Liver (tissue), 9 donors: ENCODE results near the gene ZNF20. TPM values are rescaled to one million over a fixed set of nuclear protein-coding genes. Genes with fewer than 3 reads are reported as not detected.

Source experiments
- DNase-seq: peaks from one replicate; pipeline ENCODE4 v3.0.0-alpha.2; 2017; ENCODE audit warnings: low spot score
- H3K27ac ChIP-seq, 2 donors: one replicate each; pipeline ENCODE4 v1.7.0; 2013; ENCODE audit warnings: inconsistent platforms in 2 of 2, low read length in 2 of 2, control low read depth in 1 of 2, low read depth in 1 of 2, mild to moderate bottlenecking in 1 of 2
- H3K27me3 ChIP-seq, 4 donors: one replicate each; pipeline versions ENCODE4 v1.6.1 to v1.7.0; 2013; ENCODE audit warnings: low read length in 3 of 4, inconsistent platforms in 1 of 4, mild to moderate bottlenecking in 1 of 4, moderate library complexity in 1 of 4; ENCODE audit not compliant: control insufficient read depth in 4 of 4, insufficient read depth in 4 of 4
- H3K36me3 ChIP-seq, 4 donors: one replicate each; pipeline versions ENCODE4 v1.6.1 to v1.7.0; 2013; ENCODE audit warnings: low read length in 3 of 4, mild to moderate bottlenecking in 3 of 4, low read depth in 1 of 4, moderate library complexity in 1 of 4; ENCODE audit not compliant: control insufficient read depth in 4 of 4, insufficient read depth in 3 of 4
- H3K4me1 ChIP-seq, 4 donors: one replicate each; pipeline versions ENCODE4 v1.6.1 to v1.7.0; 2013; ENCODE audit warnings: low read length in 3 of 4, mild to moderate bottlenecking in 3 of 4, moderate library complexity in 1 of 4; ENCODE audit not compliant: control insufficient read depth in 4 of 4, insufficient read depth in 4 of 4
- H3K4me3 ChIP-seq, 3 donors: one replicate each; pipeline versions ENCODE4 v1.6.1 to v1.7.0; 2013; ENCODE audit warnings: low read length in 3 of 3, control low read depth in 1 of 3, low read depth in 1 of 3, mild to moderate bottlenecking in 1 of 3
- H3K9ac ChIP-seq, 2 donors: one replicate each; pipeline ENCODE4 v1.7.0; 2013; ENCODE audit warnings: low read length in 2 of 2, mild to moderate bottlenecking in 2 of 2, moderate library complexity in 2 of 2, control low read depth in 1 of 2, low read depth in 1 of 2
- H3K9me3 ChIP-seq, 4 donors: one replicate each; pipeline versions ENCODE4 v1.6.1 to v1.7.0; 2013; ENCODE audit warnings: low read length in 3 of 4; ENCODE audit not compliant: control insufficient read depth in 4 of 4
- EGR1 ChIP-seq, 2 donors: IDR thresholded peaks; 2 replicates each; pipeline ENCODE4 v1.6.1; 2016 to 2018; ENCODE audit warnings: antibody characterized with exemption in 2 of 2, low read depth in 2 of 2
- FOXA1 ChIP-seq: IDR thresholded peaks from 2 replicates; pipeline ENCODE4 v1.6.1; 2016; ENCODE audit warnings: antibody characterized with exemption
- FOXA2 ChIP-seq: IDR thresholded peaks from 2 replicates; pipeline ENCODE4 v1.6.1; 2016; ENCODE audit warnings: antibody characterized with exemption
- GABPA ChIP-seq, 2 donors: IDR thresholded peaks in 1 of 2; conservative IDR thresholded peaks in 1 of 2; 2 replicates each; pipeline ENCODE4 v1.6.1; 2016; ENCODE audit warnings: antibody characterized with exemption in 2 of 2, mild to moderate bottlenecking in 1 of 2, moderate library complexity in 1 of 2
- HNF4A ChIP-seq, 2 donors: conservative IDR thresholded peaks; 2 replicates each; pipeline ENCODE4 v1.6.1; 2016; ENCODE audit warnings: antibody characterized with exemption in 2 of 2, mild to moderate bottlenecking in 2 of 2
- HNF4G ChIP-seq: IDR thresholded peaks from 2 replicates; pipeline ENCODE4 v1.6.1; 2016; ENCODE audit warnings: antibody characterized with exemption
- JUND ChIP-seq, 2 donors: IDR thresholded peaks; 2 replicates each; pipeline ENCODE4 v1.6.1; 2016; ENCODE audit warnings: antibody characterized with exemption in 2 of 2
- RAD21 ChIP-seq, 2 donors: IDR thresholded peaks; 2 replicates each; pipeline ENCODE4 v1.6.1; 2016; ENCODE audit warnings: antibody characterized with exemption in 2 of 2, mild to moderate bottlenecking in 2 of 2
- YY1 ChIP-seq: IDR thresholded peaks from 2 replicates; pipeline ENCODE4 v1.6.1; 2016; ENCODE audit warnings: antibody characterized with exemption, mild to moderate bottlenecking
- WGBS: extraction: QIAGEN DNeasy Blood & Tissue Kit; methylation state at CpG from one replicate; pipeline ENCODE4 v1.1.7; 2013; 5-methylcytosine and 5-hydroxymethylcytosine counted together
- polyA plus RNA-seq, 2 donors: library from polyadenylated mRNA; stranded (reverse) in 1 of 2; unstranded in 1 of 2; fragments of 200-250 nt in 1 of 2; fragments of >200 nt in 1 of 2; fragmentation: Nextera tagmentation in 1 of 2; extraction: Ambion mirVana in 1 of 2; gene quantifications; one replicate each; pipeline versions ENCODE4 v1.2.1 to v1.2.3, GENCODE V29; 2013 to 2015
- total RNA-seq, 2 donors: library from RNA; depleted of rRNA; stranded (reverse); fragments of >200 nt; gene quantifications; one replicate each; pipeline ENCODE4 v1.2.3, GENCODE V29; 2014
- TF ChIP-seq, protein P1 (sequence below): IDR thresholded peaks from 2 replicates; pipeline ENCODE4 v1.6.1; 2016; ENCODE audit warnings: antibody characterized with exemption, mild to moderate bottlenecking
- TF ChIP-seq, protein P2 (sequence below): fragments of 150-350 bp; IDR thresholded peaks from 2 replicates; pipeline ENCODE4 v1.5.1; 2017; ENCODE audit warnings: improper control_type of control experiment, low read depth, low read length; ENCODE audit not compliant: missing input control
- TF ChIP-seq, protein P3 (sequence below): IDR thresholded peaks from 2 replicates; pipeline ENCODE4 v1.6.1; 2016; ENCODE audit warnings: antibody characterized with exemption
- donor health status: healthy.
- donor health status: healthy.
- donor health status: healthy.
- donor health status: healthy.
- donor health status: healthy.

The ZNF20 gene
- total and polyA plus RNA-seq, 4 donors, result 0.13 to 1.8 (median 1.1) TPM

DNA sequence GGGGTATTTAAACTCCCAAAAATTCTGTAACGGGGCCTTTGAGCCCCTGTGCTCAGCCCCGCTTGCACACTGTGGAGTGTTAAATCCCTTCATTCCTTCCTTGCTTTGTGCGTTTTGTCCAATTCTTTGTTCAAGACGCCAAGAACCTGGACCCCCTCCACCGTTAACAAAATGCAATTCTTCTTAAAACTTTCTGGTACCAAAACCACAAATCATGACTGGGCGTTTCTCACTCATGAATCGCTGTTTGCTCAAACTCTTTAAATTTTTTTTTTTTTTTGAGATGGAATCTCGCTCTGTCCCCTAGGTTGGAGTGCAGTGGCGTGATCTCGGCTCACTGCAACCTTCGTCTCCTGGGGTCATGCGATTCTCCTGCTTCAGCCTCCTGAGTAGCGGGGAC is 881 bp downstream of the ZNF20 start:
- Histone ChIP-seq H3K9me3 (peaks cover 2 to 9% (median 4%) of the 10 kb centered on the region in 4 donors), H3K9ac (peak overlapping the region in 1 of 2 donors; percentile 83), H3K27ac (no peak overlapping the region), H3K27me3 (no peaks in the 10 kb centered on the region), H3K4me1 (peaks cover 4 to 16% (median 13%) of the 10 kb centered on the region in 4 donors), H3K36me3 (peaks cover 3 to 21% (median 16%) of the 10 kb centered on the region in 4 donors), H3K4me3 (peak overlapping the region in 2 of 3 donors; percentile 73 to 92)
- WGBS, result 43% methylated on average over 13 of the region's 13 CpGs
- TF ChIP-seq HNF4G, result no peak
- no peak for TF ChIP-seq JUND (IDR thresholded peaks at IDR 0.05)
- TF ChIP-seq EGR1 (IDR thresholded peaks at IDR 0.05; ENCODE audit: low read depth in 2 of 2), result no peak
- TF ChIP-seq, protein P1, sequence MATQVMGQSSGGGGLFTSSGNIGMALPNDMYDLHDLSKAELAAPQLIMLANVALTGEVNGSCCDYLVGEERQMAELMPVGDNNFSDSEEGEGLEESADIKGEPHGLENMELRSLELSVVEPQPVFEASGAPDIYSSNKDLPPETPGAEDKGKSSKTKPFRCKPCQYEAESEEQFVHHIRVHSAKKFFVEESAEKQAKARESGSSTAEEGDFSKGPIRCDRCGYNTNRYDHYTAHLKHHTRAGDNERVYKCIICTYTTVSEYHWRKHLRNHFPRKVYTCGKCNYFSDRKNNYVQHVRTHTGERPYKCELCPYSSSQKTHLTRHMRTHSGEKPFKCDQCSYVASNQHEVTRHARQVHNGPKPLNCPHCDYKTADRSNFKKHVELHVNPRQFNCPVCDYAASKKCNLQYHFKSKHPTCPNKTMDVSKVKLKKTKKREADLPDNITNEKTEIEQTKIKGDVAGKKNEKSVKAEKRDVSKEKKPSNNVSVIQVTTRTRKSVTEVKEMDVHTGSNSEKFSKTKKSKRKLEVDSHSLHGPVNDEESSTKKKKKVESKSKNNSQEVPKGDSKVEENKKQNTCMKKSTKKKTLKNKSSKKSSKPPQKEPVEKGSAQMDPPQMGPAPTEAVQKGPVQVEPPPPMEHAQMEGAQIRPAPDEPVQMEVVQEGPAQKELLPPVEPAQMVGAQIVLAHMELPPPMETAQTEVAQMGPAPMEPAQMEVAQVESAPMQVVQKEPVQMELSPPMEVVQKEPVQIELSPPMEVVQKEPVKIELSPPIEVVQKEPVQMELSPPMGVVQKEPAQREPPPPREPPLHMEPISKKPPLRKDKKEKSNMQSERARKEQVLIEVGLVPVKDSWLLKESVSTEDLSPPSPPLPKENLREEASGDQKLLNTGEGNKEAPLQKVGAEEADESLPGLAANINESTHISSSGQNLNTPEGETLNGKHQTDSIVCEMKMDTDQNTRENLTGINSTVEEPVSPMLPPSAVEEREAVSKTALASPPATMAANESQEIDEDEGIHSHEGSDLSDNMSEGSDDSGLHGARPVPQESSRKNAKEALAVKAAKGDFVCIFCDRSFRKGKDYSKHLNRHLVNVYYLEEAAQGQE, result no peak
- TF ChIP-seq, protein P2, sequence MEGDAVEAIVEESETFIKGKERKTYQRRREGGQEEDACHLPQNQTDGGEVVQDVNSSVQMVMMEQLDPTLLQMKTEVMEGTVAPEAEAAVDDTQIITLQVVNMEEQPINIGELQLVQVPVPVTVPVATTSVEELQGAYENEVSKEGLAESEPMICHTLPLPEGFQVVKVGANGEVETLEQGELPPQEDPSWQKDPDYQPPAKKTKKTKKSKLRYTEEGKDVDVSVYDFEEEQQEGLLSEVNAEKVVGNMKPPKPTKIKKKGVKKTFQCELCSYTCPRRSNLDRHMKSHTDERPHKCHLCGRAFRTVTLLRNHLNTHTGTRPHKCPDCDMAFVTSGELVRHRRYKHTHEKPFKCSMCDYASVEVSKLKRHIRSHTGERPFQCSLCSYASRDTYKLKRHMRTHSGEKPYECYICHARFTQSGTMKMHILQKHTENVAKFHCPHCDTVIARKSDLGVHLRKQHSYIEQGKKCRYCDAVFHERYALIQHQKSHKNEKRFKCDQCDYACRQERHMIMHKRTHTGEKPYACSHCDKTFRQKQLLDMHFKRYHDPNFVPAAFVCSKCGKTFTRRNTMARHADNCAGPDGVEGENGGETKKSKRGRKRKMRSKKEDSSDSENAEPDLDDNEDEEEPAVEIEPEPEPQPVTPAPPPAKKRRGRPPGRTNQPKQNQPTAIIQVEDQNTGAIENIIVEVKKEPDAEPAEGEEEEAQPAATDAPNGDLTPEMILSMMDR, result no peak
- TF ChIP-seq, protein P3, sequence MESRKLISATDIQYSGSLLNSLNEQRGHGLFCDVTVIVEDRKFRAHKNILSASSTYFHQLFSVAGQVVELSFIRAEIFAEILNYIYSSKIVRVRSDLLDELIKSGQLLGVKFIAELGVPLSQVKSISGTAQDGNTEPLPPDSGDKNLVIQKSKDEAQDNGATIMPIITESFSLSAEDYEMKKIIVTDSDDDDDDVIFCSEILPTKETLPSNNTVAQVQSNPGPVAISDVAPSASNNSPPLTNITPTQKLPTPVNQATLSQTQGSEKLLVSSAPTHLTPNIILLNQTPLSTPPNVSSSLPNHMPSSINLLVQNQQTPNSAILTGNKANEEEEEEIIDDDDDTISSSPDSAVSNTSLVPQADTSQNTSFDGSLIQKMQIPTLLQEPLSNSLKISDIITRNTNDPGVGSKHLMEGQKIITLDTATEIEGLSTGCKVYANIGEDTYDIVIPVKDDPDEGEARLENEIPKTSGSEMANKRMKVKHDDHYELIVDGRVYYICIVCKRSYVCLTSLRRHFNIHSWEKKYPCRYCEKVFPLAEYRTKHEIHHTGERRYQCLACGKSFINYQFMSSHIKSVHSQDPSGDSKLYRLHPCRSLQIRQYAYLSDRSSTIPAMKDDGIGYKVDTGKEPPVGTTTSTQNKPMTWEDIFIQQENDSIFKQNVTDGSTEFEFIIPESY, result no peak
- TF ChIP-seq FOXA2, result no peak
- TF ChIP-seq YY1, result no peak
- DNase-seq, result no peak

DNA sequence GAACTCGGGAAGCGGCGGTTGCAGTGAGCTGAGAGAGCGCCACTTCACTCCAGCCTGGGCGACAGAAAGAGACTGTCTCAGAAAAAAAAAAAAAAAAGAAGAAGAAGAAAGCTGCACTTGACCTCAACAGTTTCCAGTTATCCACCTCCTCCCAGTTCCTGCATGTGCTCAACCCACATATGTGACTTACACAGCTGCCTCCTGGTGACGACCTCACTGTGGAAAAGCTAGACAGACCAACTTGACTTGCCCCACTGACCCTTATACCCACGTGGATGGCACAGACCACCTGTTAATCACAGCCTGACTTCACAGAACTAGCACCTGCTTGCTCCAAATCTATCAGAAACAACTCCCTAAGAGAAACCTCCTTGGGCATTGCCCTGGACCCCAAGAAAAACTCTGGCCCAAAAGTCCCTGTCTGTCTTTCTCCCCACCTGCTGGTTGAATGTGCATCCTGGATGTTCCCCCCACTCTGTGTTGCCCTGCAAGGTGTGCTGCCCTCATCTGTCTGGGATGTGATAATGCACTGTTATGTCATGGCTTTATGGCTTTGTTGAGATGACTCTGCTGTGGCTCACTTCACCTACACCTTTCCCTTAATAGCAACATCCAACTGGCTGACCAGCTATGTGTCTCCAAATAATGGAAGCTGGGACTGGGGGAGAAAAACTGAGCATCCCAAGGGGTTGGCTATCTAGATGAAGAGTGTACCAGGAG is 2.8 kb downstream of the ZNF20 start:
- 81% methylated on average over 7 of the region's 7 CpGs for WGBS
- Histone ChIP-seq H3K9ac (no peak overlapping the region), H3K9me3 (peaks cover 17 to 25% (median 17%) of the 10 kb centered on the region in 4 donors), H3K36me3 (peaks cover 12 to 39% (median 34%) of the 10 kb centered on the region in 4 donors), H3K27ac (no peak overlapping the region), H3K27me3 (no peaks in the 10 kb centered on the region), H3K4me1 (peaks cover 4 to 16% (median 13%) of the 10 kb centered on the region in 4 donors), H3K4me3 (peak overlapping the region in 1 of 3 donors; percentile 42)
- TF ChIP-seq, protein P3, result no peak
- TF ChIP-seq HNF4A (conservative IDR thresholded peaks at IDR 0.05) (no peak), GABPA (IDR thresholded peaks at IDR 0.05 in 1 of 2, conservative IDR thresholded peaks at IDR 0.05 in 1 of 2) (no peak), FOXA1 (no peak), RAD21 (IDR thresholded peaks at IDR 0.05) (no peak)
- no peak for DNase-seq
